B cell (primary cell): ENCODE results near the gene PPP6R3.

Experiments used
- CTCF ChIP-seq: fragments of 200-600 bp; IDR thresholded peaks from one replicate; pipeline ENCODE4 v1.8.0; 2022; ENCODE audit warnings: antibody characterized with exemption, mild to moderate bottlenecking
- EZH2 ChIP-seq: IDR thresholded peaks from 2 replicates; pipeline ENCODE4 v1.6.1; 2012; ENCODE audit warnings: borderline replicate concordance, low read depth, mild to moderate bottlenecking, moderate library complexity, low read length; ENCODE audit not compliant: insufficient read depth, poor library complexity, severe bottlenecking

DNA sequence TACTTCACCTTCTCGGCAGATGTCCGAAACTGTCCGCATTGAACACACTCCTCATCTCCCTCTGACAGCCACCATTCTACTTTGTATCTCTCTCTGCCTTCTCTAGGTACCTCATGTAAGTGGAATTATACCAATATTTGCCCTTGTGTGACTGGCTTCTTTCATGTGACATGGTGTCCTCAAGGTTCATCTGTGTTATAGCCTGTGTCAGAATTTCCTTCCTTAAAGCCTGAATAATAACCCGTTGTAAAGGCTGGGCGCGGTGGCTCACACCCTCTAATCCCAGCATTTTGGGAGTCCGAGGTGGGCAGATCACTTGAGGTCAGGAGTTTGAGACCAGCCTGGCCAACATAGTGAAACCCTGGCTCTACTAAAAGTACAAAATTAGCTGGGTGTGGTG lies 40.4 kb upstream of the PPP6R3 start:
- TF ChIP-seq EZH2 (no peak), CTCF (no peak)
